AG09319 (cell line): Measurements from ENCODE around the gene CDC14A.
A peak's percentile ranks its signal among the peaks of the same experiment; 100 is the strongest.

ENCODE experiments used
- DNase-seq: peaks from one replicate; pipeline ENCODE4 v3.0.0-alpha.2; 2010; ENCODE audit warnings: low read depth; ENCODE audit errors: extremely low read depth
- CTCF ChIP-seq: IDR thresholded peaks from 2 replicates; pipeline ENCODE4 v1.5.1; 2011; ENCODE audit warnings: low read depth, mild to moderate bottlenecking, inconsistent platforms, low read length, moderate library complexity

CDC14A gene

GRCh38 chr1:100377590-100378361 is 25.5 kb downstream of the CDC14A start:
- TF ChIP-seq CTCF: no peak
- DNase-seq: no peak

GRCh38 chr1:100378956-100379355 is 26.6 kb downstream of the CDC14A start:
- DNase-seq: no peak

GRCh38 chr1:100380635-100381034 is 28.3 kb downstream of the CDC14A start:
- no peak for TF ChIP-seq CTCF

More at GRCh38 chr1:100378956-100379355, 26.6 kb downstream of the CDC14A start:
- TF ChIP-seq CTCF: no peak

GRCh38 chr1:100382657-100383056 is 30.4 kb downstream of the CDC14A start:
- no peak for DNase-seq

More at GRCh38 chr1:100380635-100381034, 28.3 kb downstream of the CDC14A start:
- DNase-seq: no peak

GRCh38 chr1:100383743-100384405 is 31.6 kb downstream of the CDC14A start:
- DNase-seq: no peak
- TF ChIP-seq CTCF: no peak

More at GRCh38 chr1:100382657-100383056, 30.4 kb downstream of the CDC14A start:
- TF ChIP-seq CTCF: no peak

- no peak for TF ChIP-seq CTCF
- DNase-seq: peak; percentile 23
These were observed 34.9 kb downstream of the CDC14A start for GRCh38 chr1:100387209-100387608.

GRCh38 chr1:100387657-100388350 is 35.5 kb downstream of the CDC14A start:
- no peak for DNase-seq
- no peak for TF ChIP-seq CTCF
